ENCODE data around the gene HOGA1.

- no peak for TF ChIP-seq EZH2 (IDR thresholded peaks at IDR 0.05)
- TF ChIP-seq POLR2AphosphoS5 (IDR thresholded peaks at IDR 0.05; ENCODE audit: borderline replicate concordance, low read depth, low read length), result no peak
These were observed 12.6 kb upstream of the HOGA1 start for GRCh38 chr10:97571622-97572021.
